Measurements from ENCODE around the gene ZDHHC23.

- TF ChIP-seq EP300 (IDR thresholded peaks at IDR 0.05) (no peak), CTCF (IDR thresholded peaks at IDR 0.05) (no peak), POLR2AphosphoS5 (IDR thresholded peaks at IDR 0.05) (no peak)
These were observed 5.1 kb downstream of the ZDHHC23 start for GRCh38 chr3:113952921-113953320.

All from sigmoid colon (tissue), 4 donors.